OCI-LY1 (cell line): Measurements from ENCODE around the gene BHLHE41.

Experiments used
- CTCF ChIP-seq: fragments of 200-600 bp; sonication (generic), shearing (Covaris generic); IDR thresholded peaks from 2 replicates; pipeline ENCODE4 v1.5.1; 2017; ENCODE audit warnings: mild to moderate bottlenecking, antibody characterized with exemption, low read length, moderate library complexity, mixed read lengths
- EZH2 ChIP-seq: fragments of 200-600 bp; sonication (generic), shearing (Covaris generic); IDR thresholded peaks from 2 replicates; pipeline ENCODE4 v1.8.0; 2017; ENCODE audit warnings: borderline replicate concordance, mixed run types, mild to moderate bottlenecking, antibody characterized with exemption, low read length, moderate library complexity, mixed read lengths

- TF ChIP-seq CTCF, result no peak
- TF ChIP-seq EZH2, result no peak
Observed at GRCh38 chr12:26153421-26154154, 28.8 kb upstream of the BHLHE41 start.
